ENCODE results near the gene PHF24.

PHF24 gene

DNA sequence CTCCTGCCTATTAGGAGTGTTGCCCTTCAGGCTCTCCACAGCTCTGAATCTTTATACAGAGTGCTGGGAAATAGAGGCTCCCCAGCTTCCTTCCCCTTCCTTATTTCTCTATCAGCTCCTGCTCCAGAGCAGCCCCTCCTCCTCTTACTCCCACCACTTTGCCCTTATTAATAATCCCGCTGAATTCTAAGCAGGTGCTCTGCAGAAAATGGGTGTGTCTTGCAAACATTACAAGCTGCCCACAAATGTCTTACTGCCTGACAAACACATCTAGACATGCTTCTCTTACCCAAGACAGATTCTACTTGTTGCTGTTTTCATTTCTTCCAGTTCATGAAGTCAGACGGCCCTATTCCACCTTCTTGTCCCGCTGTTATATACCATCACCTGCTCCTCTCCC, 6.4 kb downstream of the PHF24 start:
- no peak for TF ChIP-seq POLR2A (IDR thresholded peaks at IDR 0.05; ENCODE audit: low read depth, low read length)
- no peak for DNase-seq (ENCODE audit: insufficient read length, low spot score)
- no peak for FAIRE-seq

DNA sequence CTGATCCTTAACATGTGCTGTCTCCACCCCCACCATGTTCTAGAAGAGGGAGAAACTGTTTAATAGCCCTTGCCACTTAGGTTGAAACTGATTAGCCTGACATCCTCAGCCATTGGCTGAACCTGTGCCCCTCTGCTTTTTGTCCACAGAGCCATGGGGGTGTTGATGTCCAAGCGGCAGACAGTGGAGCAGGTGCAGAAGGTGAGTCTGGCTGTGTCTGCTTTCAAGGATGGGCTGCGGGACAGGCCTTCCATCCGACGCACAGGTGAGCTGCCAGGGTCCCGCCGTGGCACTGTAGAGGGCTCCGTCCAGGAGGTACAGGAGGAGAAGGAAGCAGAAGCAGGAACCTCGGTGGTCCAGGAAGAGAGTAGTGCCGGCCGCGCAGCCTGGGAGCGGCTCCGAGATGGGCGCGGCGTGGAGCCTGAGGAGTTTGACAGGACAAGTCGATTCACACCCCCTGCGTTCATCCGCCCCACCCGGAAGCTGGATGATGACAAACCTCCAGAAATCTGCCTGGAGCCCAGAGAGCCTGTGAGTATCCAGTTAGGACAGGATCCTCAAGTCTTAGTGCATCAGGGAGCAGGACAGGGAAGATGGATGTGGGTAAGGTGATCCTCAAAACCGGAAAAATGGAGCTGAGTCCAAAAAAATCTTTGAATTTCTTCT, 13.2 kb downstream of the PHF24 start:
- no peak for FAIRE-seq
- DNase-seq (ENCODE audit: insufficient read length, low spot score): no peak
- no peak for TF ChIP-seq POLR2A (IDR thresholded peaks at IDR 0.05; ENCODE audit: low read depth, low read length)

DNA sequence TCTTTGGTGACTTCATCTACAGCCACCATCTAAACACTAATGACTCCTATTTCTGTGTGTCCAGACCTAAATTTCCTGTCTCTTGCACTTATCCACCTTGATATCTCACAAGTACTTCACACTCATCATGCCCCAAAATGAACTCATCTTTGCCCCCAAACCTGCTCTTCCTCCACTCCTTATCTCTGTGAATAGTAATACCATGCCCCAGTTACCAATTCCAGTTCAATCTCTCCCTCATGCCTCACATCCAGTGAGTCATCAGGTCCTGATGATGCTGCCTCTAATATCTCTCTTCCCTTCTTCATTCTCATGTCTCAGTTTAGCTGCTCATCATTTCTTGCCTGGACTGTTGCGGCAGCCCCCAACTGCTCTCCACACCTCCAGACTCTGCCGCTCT, 16.6 kb downstream of the PHF24 start:
- no peak for DNase-seq (ENCODE audit: insufficient read length, low spot score)
- FAIRE-seq: no peak
- TF ChIP-seq POLR2A (IDR thresholded peaks at IDR 0.05; ENCODE audit: low read depth, low read length): no peak

DNA sequence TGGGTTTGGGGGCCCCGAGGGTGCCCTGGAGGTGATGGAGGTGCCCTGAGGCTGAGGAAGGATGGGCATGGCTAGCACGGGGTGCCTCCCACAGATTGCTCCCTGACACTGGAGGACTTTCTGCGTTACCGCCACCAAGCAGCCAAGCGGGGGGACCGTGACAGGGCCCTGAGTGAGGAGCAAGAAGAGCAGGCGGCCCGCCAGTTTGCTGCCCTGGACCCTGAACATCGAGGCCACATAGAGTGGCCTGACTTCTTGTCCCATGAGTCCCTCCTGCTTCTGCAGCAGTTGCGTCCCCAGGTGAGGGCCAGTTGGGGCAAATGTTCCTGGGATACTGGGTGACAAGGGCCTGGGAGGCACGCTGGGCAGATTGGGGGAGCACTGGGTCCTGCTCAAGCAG, 18.4 kb downstream of the PHF24 start:
- no peak for TF ChIP-seq POLR2A (IDR thresholded peaks at IDR 0.05; ENCODE audit: low read depth, low read length)
- DNase-seq (ENCODE audit: insufficient read length, low spot score): no peak
- no peak for FAIRE-seq

DNA sequence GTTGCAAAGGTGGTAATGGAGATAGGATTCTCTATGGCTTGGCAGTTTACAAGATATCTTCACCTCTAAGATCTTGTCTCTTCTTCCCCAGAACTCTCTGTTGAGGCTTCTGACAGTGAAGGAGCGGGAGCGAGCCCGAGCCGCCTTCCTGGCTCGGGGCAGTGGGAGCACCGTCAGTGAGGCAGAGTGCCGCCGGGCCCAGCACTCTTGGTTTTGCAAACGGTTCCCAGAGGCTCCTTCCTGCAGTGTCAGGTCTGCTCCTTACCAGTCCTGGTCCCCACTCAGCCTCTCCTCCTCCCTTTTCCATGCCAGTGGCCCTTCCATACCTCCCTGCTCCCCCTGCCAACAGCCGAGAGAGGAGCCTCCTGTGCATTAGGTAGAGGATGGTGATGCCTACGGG, 18.9 kb downstream of the PHF24 start:
- DNase-seq (ENCODE audit: insufficient read length, low spot score) (no peak), FAIRE-seq (no peak)
- TF ChIP-seq POLR2A (IDR thresholded peaks at IDR 0.05; ENCODE audit: low read depth, low read length): no peak

DNA sequence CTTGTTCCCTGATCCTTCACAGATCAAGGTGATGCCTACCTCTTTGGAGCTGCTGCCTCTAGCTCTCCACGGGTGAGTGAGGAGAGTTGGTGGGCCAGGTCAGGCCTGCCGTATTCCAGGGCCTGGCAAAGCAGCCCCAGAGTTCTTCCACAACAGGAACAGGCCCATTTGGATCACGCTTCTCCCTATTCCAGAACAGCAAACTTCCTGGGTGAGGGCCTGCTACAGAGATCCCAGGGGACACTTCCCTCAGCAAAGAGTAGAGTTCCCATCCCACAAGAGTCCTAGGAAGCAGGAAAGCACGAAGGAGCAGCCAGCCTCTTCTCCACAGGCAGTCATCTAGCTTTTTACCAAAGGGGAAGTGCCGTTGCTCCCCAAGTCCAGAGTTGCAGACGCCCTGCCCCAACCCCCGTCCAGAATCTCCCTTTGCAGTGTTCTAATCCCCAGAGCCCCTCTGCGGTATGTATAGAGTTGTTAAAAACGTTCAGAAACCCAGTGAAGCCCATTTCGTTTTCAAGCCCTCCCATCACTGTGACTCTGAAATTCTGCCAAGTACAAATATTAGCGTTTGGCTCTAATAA, 22.2 kb downstream of the PHF24 start:
- DNase-seq (ENCODE audit: insufficient read length, low spot score) (no peak), FAIRE-seq (no peak)
- TF ChIP-seq POLR2A (IDR thresholded peaks at IDR 0.05; ENCODE audit: low read depth, low read length): no peak

DNA sequence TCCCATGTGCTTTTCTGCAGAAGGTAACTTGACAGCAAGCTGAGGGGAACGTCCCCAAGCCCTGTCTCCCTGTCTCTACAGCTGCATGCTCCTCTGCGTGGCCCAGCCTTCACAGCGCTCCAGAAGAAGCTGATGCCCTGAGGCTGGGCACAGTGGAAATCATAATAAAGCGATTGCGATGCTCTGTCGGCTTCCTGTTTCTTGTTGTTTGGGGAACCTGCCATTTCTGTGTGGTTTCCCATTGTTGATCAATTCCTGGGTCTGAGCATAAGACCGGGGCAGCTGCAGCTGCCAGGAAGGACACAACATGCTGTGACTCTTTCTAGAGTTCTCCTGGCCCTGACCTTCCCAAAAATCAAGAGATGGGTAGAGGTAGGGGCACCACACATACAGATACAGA, 24.3 kb downstream of the PHF24 start:
- no peak for TF ChIP-seq POLR2A (IDR thresholded peaks at IDR 0.05; ENCODE audit: low read depth, low read length)
- DNase-seq (ENCODE audit: insufficient read length, low spot score) (no peak), FAIRE-seq (no peak)

DNA sequence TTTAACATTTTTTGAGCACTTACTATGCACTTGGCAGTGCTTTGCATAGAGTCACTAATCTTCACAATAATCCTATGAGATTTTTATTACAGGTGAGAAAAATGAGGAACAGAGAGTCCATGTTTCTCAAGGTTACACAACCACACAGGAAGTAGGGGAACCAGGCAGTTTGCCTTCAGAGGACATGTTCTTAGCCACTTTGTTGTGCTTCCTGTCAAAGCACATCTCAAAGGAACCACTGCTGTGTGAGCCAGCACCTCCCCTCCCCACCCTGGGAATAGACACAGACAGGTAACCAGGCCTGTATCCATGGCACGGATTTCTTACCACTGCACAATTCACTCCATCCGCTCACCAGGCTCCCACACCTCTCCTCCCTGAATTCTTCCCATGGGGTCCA, 25.1 kb downstream of the PHF24 start:
- TF ChIP-seq POLR2A (IDR thresholded peaks at IDR 0.05; ENCODE audit: low read depth, low read length): no peak
- FAIRE-seq: no peak
- no peak for DNase-seq (ENCODE audit: insufficient read length, low spot score)

DNA sequence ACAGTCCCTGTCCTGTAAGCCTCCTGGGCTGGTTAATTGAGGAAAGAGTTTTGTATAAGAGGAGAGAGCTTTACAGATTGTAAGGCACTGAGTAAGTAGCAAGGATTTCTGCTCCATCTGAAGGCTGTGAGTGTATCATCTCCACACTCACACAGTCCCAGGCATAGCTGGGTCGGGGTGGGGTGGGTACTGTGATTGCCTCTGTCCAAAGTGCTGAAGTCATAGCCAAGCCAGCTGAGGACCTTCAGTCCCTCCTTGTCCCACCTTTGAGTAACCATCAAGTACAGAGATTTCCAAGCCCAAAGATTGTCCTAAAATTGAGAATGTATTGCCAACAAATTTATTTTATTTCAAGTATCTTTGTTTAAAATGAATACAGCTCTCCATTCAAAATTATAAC, 26.0 kb downstream of the PHF24 start:
- no peak for FAIRE-seq

DNA sequence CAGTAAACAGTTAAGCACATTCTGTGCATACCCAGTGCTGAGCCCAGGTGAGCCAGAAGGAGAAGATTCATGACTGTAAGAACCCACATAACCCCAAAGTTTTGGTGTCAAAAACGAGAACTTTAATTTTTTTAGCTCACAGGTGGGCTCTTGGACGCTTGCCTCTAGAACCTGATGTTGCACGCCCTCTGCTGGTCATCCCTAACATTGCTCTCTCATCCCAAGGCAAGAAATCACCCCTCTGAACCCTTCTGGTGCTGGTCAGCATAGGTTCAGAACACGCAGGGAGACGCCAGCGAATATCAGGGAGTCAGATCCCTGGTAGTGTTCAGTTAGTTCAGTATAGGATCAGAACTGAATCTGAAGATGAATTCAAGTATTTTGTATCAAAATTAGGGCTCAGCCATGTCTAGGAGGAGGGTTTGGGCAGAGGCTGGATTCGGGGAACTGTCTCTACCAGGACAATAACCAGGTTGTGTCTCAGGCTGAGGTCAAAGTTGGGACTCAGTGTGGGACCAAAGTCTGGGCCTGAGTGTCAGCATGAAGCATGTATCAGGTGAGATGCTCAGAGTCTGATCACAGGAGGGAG, 27.3 kb downstream of the PHF24 start:
- DNase-seq (ENCODE audit: insufficient read length, low spot score): no peak
- FAIRE-seq: no peak
- no peak for TF ChIP-seq POLR2A (IDR thresholded peaks at IDR 0.05; ENCODE audit: low read depth, low read length)

More for the DNA sequence above, 26.0 kb downstream of the PHF24 start:
- no peak for DNase-seq (ENCODE audit: insufficient read length, low spot score)
- TF ChIP-seq POLR2A (IDR thresholded peaks at IDR 0.05; ENCODE audit: low read depth, low read length): no peak

DNA sequence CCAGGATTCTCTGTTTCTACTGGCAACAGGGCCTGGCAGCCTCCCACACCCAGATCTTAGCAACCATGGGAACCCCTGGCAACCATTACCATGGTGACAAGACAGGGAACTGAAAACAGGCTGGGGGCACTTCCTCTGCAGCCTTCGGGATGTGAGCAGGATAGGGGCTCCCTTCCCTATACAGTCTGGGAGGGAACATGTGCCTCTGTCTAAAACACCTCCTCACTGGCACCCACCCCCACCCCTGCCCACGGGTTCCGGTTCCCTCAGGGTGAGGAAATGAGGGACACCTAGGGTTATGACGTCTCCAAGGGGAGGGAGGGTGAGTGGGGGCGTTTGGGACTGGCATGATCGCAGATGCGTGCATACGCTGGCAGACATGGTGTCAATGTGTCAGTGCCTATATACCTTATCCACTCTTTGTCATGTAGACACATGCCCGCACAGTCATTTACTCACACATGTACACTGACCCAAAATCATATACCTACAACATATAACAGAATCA, 28.5 kb downstream of the PHF24 start:
- no peak for TF ChIP-seq POLR2A (IDR thresholded peaks at IDR 0.05; ENCODE audit: low read depth, low read length)
- FAIRE-seq (no peak), DNase-seq (ENCODE audit: insufficient read length, low spot score) (no peak)

DNA sequence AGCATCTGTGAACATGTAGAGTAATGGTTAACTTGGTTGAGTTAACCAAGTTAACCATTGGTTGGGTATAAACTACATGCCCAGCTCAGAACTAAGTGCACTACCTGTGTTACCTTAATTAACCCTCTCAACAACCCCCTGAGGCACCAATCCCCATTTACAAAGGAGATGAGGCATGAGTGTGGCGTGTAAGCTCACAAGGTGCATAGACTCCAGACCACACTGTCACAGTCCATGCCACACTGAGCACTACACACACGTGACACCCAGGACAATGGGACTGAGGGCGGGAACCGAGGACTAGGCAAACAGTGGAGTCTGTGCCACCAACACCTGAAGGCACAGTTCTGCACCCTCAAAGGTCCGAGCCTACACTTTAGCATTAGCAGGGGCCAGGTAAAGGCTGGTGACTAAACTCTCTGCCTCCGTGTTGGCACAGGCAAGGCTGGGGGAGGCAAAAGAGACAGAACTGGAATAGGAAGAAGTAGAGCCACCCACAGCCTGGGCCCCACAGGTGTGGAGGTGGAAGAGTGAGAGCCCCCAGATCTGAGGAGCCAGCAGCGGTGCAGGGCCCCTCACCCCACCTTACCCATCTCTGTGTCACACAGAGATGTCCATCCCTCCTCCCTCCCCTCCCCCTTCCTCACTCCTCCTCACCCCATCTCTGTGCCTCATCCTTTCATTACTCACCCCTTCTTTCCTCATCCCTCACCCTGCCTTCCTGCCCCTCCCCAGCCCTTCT, 29.2 kb downstream of the PHF24 start:
- no peak for TF ChIP-seq POLR2A (IDR thresholded peaks at IDR 0.05; ENCODE audit: low read depth, low read length)
- no peak for DNase-seq (ENCODE audit: insufficient read length, low spot score)
- no peak for FAIRE-seq

DNA sequence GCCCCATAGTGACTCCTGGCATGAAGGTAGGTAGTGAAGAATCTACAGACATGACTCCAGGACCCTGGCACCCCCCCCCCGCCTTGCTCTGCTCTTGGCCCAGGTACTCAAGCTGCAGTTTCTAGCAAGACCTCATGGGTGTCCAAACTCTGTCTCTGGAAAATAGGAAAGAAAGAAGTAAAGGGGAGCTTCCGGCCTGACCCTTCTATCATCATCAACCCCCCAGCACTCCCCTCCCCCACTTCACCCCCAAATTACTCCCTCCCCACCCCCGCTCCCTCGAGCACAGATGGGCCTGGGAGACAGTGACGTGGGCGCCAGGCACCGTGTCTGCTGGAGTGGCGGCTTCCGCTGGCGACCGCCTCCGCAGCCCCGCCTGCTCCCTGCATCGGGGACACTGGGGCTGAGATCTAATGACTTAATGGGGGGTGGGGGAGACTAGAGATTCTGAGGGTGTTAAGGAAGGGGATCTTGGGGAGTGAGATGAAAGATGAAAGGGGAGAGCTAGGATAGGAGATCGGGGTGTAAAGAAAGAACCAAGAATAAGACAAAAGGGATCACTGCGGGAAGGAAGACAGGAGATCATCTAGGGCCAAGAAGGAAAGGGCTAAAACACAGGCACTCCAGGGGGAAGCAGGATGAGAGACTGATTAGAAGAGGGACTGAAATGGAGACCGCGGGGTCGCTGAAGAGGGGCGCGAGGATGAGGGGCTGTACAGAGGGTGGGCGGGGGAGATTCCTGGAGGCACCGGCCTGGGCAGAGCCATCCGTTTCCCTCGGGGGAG, 30.3 kb downstream of the PHF24 start:
- no peak for DNase-seq (ENCODE audit: insufficient read length, low spot score)
- TF ChIP-seq POLR2A (IDR thresholded peaks at IDR 0.05; ENCODE audit: low read depth, low read length): no peak
- FAIRE-seq: no peak
